ENCODE data around the gene CA11.

- TF ChIP-seq POLR2AphosphoS5 (IDR thresholded peaks at IDR 0.05; ENCODE audit: borderline replicate concordance, low read depth, low read length) (no peak), EZH2 (IDR thresholded peaks at IDR 0.05) (no peak), FOXP2 (optimal IDR thresholded peaks at IDR 0.05; ENCODE audit: control extremely low read depth, extremely low read length, insufficient read depth) (no peak)
Measured at GRCh38 chr19:48678201-48678600, 32.2 kb upstream of the CA11 start.

Data from SK-N-MC (cell line).